Activated B cell treated with CpG ODN at 0.5 μM for 24 hours (primary cell): ENCODE measurements around the gene ALDH1L1. TPM values are rescaled to one million over a fixed set of nuclear protein-coding genes. Genes with fewer than 3 reads are reported as not detected.

Experiments used
- ATAC-seq: fragments of 200-7000 bp; cut with Tn5 transposase; one replicate; pipeline ENCODE4 v1.10.0; 2021; ENCODE audit warnings: low read depth, mild to moderate bottlenecking, moderate library complexity
- CTCF ChIA-PET: fragments of 350-600 bp; sonication (Branson Sonifier 250); formaldehyde crosslinking; loops from one replicate; lab custom pipeline; 2021; ENCODE audit warnings: antibody characterized with exemption; lab: Charles Lee
- POLR2A ChIA-PET: fragments of 350-600 bp; sonication (Branson Sonifier 250); formaldehyde crosslinking; loops from one replicate; lab custom pipeline; 2021; ENCODE audit warnings: antibody characterized with exemption; lab: Charles Lee
- DNase-seq: peaks from one replicate; pipeline ENCODE4 v3.0.0; 2022
- H3K27ac Mint-ChIP-seq: one replicate; pipeline ENCODE4 v1.8.0; 2020; ENCODE audit warnings: mixed read lengths
- H3K27me3 Mint-ChIP-seq: one replicate; pipeline ENCODE4 v1.8.0; 2021; ENCODE audit warnings: mixed read lengths
- H3K36me3 Mint-ChIP-seq: one replicate; pipeline ENCODE4 v1.8.0; 2021; ENCODE audit warnings: low read depth, mixed read lengths
- H3K4me1 Mint-ChIP-seq: one replicate; pipeline ENCODE4 v1.8.0; 2021; ENCODE audit warnings: mixed read lengths
- H3K4me3 Mint-ChIP-seq: one replicate; pipeline ENCODE4 v1.8.0; 2020; ENCODE audit warnings: mild to moderate bottlenecking, mixed read lengths
- H3K9me3 Mint-ChIP-seq: one replicate; pipeline ENCODE4 v1.8.0; 2020; ENCODE audit warnings: mixed read lengths
- intact Hi-C: fragments of 100-400 bp; cut with micrococcal nuclease; formaldehyde crosslinking; loops from one replicate; pipeline ENCODE4 v1.15.1; 2024
- total RNA-seq: library from RNA; stranded (reverse); gene quantifications from 2 replicates; pipeline ENCODE4 v1.2.3, GENCODE V29; 2022
- TF ChIP-seq, protein P1 (sequence below): fragments of 200-600 bp; IDR thresholded peaks from one replicate; pipeline ENCODE4 v1.8.0; 2022; ENCODE audit warnings: antibody characterized with exemption, mild to moderate bottlenecking

ALDH1L1 gene
- total RNA-seq, 1 donor from 2014 or later = not detected

DNA sequence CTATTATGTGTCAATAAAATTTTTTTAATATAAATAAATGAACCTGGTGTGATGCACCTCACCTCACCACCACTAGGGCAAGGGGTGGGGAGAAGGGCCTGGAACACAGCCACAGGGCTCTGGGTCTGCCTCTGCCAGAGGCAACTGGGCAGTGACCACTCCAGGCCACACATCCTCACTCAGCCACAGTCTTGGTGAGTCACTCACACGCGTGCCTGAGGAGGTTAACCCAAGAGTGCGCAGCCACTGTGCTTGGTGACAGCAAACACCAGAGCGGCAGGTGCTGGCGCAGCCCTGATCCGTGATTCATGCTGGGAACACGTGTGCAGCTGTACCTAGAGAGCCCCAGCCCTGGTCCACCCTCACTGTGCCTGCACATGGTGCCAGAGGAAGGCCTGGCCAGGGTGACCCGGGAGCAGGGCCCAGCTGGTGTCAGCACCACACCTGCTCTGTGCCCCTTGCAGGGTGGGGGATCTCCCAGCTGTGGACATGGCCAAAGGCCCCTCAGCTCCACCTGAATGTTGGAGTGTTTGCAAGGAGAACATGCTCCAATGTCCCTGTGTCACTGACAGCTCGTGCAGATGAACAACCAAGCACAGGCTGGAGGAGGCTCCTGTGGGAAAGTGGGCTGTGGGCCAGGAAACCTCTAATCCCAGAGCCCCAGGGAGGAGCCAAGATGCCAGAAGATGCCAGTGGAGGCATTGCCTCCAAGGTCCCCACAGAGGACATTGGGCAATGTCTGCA lies 98.6 kb downstream of the ALDH1L1 start:
- TF ChIP-seq, protein P1, sequence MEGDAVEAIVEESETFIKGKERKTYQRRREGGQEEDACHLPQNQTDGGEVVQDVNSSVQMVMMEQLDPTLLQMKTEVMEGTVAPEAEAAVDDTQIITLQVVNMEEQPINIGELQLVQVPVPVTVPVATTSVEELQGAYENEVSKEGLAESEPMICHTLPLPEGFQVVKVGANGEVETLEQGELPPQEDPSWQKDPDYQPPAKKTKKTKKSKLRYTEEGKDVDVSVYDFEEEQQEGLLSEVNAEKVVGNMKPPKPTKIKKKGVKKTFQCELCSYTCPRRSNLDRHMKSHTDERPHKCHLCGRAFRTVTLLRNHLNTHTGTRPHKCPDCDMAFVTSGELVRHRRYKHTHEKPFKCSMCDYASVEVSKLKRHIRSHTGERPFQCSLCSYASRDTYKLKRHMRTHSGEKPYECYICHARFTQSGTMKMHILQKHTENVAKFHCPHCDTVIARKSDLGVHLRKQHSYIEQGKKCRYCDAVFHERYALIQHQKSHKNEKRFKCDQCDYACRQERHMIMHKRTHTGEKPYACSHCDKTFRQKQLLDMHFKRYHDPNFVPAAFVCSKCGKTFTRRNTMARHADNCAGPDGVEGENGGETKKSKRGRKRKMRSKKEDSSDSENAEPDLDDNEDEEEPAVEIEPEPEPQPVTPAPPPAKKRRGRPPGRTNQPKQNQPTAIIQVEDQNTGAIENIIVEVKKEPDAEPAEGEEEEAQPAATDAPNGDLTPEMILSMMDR = no peak
- Mint-ChIP-seq H3K36me3 (peaks cover 3% of the 10 kb centered on the region), H3K27ac (no peak overlapping the region), H3K4me3 (peak overlapping the region; percentile 61), H3K27me3 (no peaks in the 10 kb centered on the region), H3K4me1 (peaks cover 16% of the 10 kb centered on the region), H3K9me3 (peaks cover 2% of the 10 kb centered on the region)
- DNase-seq = no peak
- intact Hi-C loops = loop anchor here (5.0 kb wide), 4 partner anchors 109 to 831 kb away; partner anchors contain the start of gene CHCHD6
- POLR2A ChIA-PET = no interaction called here
- no peak for ATAC-seq
- CTCF ChIA-PET = no interaction called here

DNA sequence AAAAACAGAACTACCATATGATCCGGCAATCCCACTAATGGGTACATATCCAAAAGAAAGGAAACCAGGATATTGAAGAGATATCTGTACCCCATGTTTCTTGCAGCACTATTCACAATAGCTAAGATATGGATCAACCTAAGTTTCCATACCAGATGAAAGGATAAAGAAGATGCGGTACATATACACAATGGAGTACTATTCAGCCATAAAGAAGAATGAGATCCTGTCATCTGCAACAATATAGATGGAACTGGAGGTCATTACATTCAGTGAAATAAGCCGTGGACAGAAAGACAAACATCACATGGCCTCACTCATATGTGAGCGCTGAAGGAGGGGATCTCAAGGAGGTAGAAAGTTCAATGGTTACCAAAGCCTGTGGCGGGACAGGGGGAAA lies 99.4 kb downstream of the ALDH1L1 start:
- no peak for ATAC-seq
- no peak for DNase-seq
- no peaks in the 10 kb centered on the region for H3K27me3 Mint-ChIP-seq
- TF ChIP-seq, protein P1 = no peak
- no peak overlapping the region for H3K27ac Mint-ChIP-seq
- H3K36me3 Mint-ChIP-seq = peaks cover 3% of the 10 kb centered on the region
- H3K4me3 Mint-ChIP-seq = peak overlapping the region; percentile 4
- H3K9me3 Mint-ChIP-seq = peaks cover 2% of the 10 kb centered on the region
- ChIA-PET CTCF (no interaction called here), POLR2A (no interaction called here)
- intact Hi-C loops = loop anchor here (5.0 kb wide), 4 partner anchors 109 to 831 kb away; partner anchors contain the start of gene CHCHD6
- peaks cover 16% of the 10 kb centered on the region for H3K4me1 Mint-ChIP-seq

DNA sequence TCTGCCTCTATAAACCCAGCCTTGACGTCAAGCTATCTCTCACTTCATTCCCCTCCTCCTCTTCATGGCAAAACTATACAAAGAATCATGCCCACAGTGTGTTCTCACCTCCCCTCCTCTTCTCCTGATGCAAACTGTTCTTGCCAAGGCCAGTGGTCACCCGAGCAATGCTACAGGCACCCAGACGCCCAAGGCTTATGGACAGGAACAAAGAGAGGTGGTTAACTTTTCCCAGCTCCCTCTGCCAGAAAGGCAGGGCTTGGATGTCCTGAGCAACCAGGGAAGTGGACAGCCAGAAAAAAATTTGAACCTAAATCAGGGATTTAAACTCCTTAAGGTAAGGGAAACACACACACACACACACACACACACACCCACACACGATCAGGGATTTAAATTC lies 101.5 kb downstream of the ALDH1L1 start:
- intact Hi-C loops = no loop called here
- Mint-ChIP-seq H3K4me1 (peaks cover 5% of the 10 kb centered on the region), H3K36me3 (peaks cover 6% of the 10 kb centered on the region), H3K4me3 (no peak overlapping the region), H3K27me3 (no peaks in the 10 kb centered on the region), H3K27ac (no peak overlapping the region), H3K9me3 (peaks cover 6% of the 10 kb centered on the region)
- POLR2A ChIA-PET = interaction anchor here (0.7 kb wide), 1 partner anchor 9 kb away, joined by 3 read pairs; no protein-coding TSS in a partner anchor
- TF ChIP-seq, protein P1 = no peak
- DNase-seq (no peak), ATAC-seq (no peak)
- CTCF ChIA-PET = no interaction called here

DNA sequence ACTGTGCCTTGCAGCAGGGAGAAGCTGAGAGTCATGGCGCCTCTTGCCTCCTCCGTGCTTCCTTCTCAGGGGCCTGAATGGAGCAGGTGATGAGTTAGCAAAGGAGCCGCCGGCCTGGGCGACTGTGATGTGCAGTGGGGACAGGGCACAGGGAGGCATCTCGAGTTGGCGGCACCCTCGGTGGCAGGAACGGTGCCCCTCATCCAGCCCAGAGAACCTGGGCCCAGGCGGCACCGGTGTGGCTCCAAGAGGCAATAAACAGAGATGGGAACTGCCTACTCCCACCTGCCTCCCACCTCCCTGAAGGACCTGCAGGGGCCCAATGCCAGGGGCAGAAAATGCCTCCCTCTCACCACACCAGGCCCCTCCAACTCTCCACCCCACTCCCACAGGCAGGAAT lies 102.6 kb downstream of the ALDH1L1 start:
- Mint-ChIP-seq H3K27ac (no peak overlapping the region), H3K27me3 (no peaks in the 10 kb centered on the region)

DNA sequence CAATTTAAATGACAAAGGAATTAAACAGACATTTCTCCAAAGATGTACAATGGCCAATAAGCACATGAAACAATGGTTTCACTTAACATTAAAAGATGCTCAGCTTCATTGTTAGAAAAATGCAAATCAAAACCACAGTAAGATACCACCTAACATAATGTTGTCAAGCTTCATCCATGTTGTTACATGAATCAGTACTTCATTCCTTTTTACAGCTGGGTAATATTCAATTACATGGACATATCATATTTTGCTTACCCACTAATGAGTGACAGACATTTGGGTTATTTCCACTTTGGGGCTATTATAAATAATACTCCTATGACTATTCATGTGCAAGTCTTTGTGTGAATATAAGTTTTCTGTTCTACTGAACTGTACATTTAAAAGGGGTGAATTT lies 104.2 kb downstream of the ALDH1L1 start:
- CTCF ChIA-PET = no interaction called here
- POLR2A ChIA-PET = interaction anchor here (1.1 kb wide), 1 partner anchor 8 kb away, joined by 3 read pairs; the partner anchor contains the start of gene SLC41A3
- no peak overlapping the region for H3K4me3 Mint-ChIP-seq
- no peak for DNase-seq
- ATAC-seq = no peak
- no peak overlapping the region for H3K27ac Mint-ChIP-seq
- no peaks in the 10 kb centered on the region for H3K27me3 Mint-ChIP-seq
- peaks cover 13% of the 10 kb centered on the region for H3K9me3 Mint-ChIP-seq
- TF ChIP-seq, protein P1 = no peak
- peaks cover 15% of the 10 kb centered on the region for H3K36me3 Mint-ChIP-seq
- intact Hi-C loops = no loop called here
- no peaks in the 10 kb centered on the region for H3K4me1 Mint-ChIP-seq

More for the DNA sequence above, 102.6 kb downstream of the ALDH1L1 start:
- Mint-ChIP-seq H3K9me3 (peaks cover 9% of the 10 kb centered on the region), H3K4me3 (no peak overlapping the region), H3K4me1 (no peaks in the 10 kb centered on the region), H3K36me3 (peaks cover 11% of the 10 kb centered on the region)
- ATAC-seq (no peak), DNase-seq (no peak)
- CTCF ChIA-PET = no interaction called here
- POLR2A ChIA-PET = no interaction called here
- intact Hi-C loops = no loop called here
- TF ChIP-seq, protein P1 = no peak
